PC-3 (cell line): ENCODE measurements around the gene MAGI1.

Source experiments
- EZH2phosphoT487 ChIP-seq: fragments of 300-600 bp; sonication (generic); IDR thresholded peaks from 2 replicates; pipeline ENCODE4 v1.6.1; 2018; ENCODE audit warnings: mild to moderate bottlenecking, antibody characterized with exemption, low read length, borderline replicate concordance
- TF ChIP-seq, protein P1 (sequence below): fragments of 300-600 bp; sonication (generic); conservative IDR thresholded peaks from 2 replicates; pipeline ENCODE4 v1.5.1; 2017; ENCODE audit warnings: antibody characterized with exemption, low read depth, mild to moderate bottlenecking, low read length

DNA sequence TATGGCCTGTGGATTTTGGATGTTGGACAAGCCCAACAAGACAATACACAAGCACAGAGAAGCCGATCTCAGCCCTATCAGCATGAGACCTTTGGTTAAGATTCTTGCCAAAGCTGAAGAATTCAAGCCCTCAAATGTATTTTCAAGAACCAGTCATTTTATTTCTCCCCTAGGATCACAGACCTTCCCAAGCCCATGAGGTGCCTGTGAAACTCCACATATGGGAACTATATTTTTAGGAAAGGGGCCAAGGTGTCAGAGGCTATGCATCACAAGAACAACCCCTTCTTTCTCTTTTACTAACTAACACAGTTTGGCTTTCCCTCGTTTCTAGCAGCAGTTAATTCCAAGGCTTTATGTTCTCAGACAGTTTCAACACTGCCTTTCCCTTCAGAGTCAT lies 364.5 kb downstream of the MAGI1 start:
- TF ChIP-seq, protein P1, sequence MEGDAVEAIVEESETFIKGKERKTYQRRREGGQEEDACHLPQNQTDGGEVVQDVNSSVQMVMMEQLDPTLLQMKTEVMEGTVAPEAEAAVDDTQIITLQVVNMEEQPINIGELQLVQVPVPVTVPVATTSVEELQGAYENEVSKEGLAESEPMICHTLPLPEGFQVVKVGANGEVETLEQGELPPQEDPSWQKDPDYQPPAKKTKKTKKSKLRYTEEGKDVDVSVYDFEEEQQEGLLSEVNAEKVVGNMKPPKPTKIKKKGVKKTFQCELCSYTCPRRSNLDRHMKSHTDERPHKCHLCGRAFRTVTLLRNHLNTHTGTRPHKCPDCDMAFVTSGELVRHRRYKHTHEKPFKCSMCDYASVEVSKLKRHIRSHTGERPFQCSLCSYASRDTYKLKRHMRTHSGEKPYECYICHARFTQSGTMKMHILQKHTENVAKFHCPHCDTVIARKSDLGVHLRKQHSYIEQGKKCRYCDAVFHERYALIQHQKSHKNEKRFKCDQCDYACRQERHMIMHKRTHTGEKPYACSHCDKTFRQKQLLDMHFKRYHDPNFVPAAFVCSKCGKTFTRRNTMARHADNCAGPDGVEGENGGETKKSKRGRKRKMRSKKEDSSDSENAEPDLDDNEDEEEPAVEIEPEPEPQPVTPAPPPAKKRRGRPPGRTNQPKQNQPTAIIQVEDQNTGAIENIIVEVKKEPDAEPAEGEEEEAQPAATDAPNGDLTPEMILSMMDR = no peak
- TF ChIP-seq EZH2phosphoT487 = no peak
